ENCODE data around the gene EDC3. TPM values are rescaled to one million over a fixed set of nuclear protein-coding genes. Genes with fewer than 3 reads are reported as not detected.

The EDC3 gene
- total RNA-seq, 2 experiments from 2014 or later, result 36.8 to 39.9 TPM

- no peaks in the 10 kb centered on the region for H3K27me3 Mint-ChIP-seq
- peak overlapping the region; percentile 12 for H3K4me3 Mint-ChIP-seq
- CTCF ChIA-PET, result interaction anchor here (0.6 to 15.5 kb wide), 29 partner anchors 8 to 264 kb away, joined by 3 to 214 read pairs (median 4); partner anchors contain the start of genes CYP1A1 and SEMA7A
- POLR2A ChIA-PET, result no interaction called here
- intact Hi-C loops (cut with micrococcal nuclease), result no loop called here
- H3K36me3 Mint-ChIP-seq, result peaks cover 54% of the 10 kb centered on the region
- DNase-seq, result no peak
- peak overlapping the region; percentile 67 for H3K27ac Mint-ChIP-seq
- H3K4me1 Mint-ChIP-seq (ENCODE audit: low read depth), result peaks cover 43% of the 10 kb centered on the region
- H3K9me3 Mint-ChIP-seq, result no peaks in the 10 kb centered on the region
Measured at GRCh38 chr15:74621546-74621920, 74.3 kb downstream of the EDC3 start.

- no peaks in the 10 kb centered on the region for H3K9me3 Mint-ChIP-seq
- intact Hi-C loops (cut with micrococcal nuclease), result no loop called here
- no peaks in the 10 kb centered on the region for H3K27me3 Mint-ChIP-seq
- peak overlapping the region; percentile 67 for H3K27ac Mint-ChIP-seq
- no peak overlapping the region for H3K4me3 Mint-ChIP-seq
- CTCF ChIA-PET, result interaction anchor here (0.6 to 15.5 kb wide), 31 partner anchors 7 to 264 kb away, joined by 3 to 214 read pairs (median 4); partner anchors contain the start of genes CYP1A1 and SEMA7A
- POLR2A ChIA-PET, result no interaction called here
- DNase-seq, result peak; percentile 87
- H3K36me3 Mint-ChIP-seq, result peaks cover 51% of the 10 kb centered on the region
- H3K4me1 Mint-ChIP-seq (ENCODE audit: low read depth), result peaks cover 44% of the 10 kb centered on the region
Measured at GRCh38 chr15:74620636-74621545, 74.9 kb downstream of the EDC3 start.

GRCh38 chr15:74619916-74620635 is 75.7 kb downstream of the EDC3 start:
- DNase-seq, result no peak
- Mint-ChIP-seq H3K36me3 (peaks cover 47% of the 10 kb centered on the region), H3K9me3 (no peaks in the 10 kb centered on the region), H3K4me3 (no peak overlapping the region), H3K27me3 (no peaks in the 10 kb centered on the region), H3K27ac (no peak overlapping the region), H3K4me1 (ENCODE audit: low read depth) (peaks cover 44% of the 10 kb centered on the region)
- ChIA-PET CTCF (interaction anchor here (0.7 to 15.5 kb wide), 6 partner anchors 13 to 241 kb away, joined by 3 to 214 read pairs (median 6); no protein-coding TSS in a partner anchor), POLR2A (no interaction called here)
- intact Hi-C loops (cut with micrococcal nuclease), result no loop called here

GRCh38 chr15:74618841-74619596 is 76.8 kb downstream of the EDC3 start:
- H3K27me3 Mint-ChIP-seq, result no peaks in the 10 kb centered on the region
- no peak for DNase-seq
- no peaks in the 10 kb centered on the region for H3K9me3 Mint-ChIP-seq
- intact Hi-C loops (cut with micrococcal nuclease), result no loop called here
- ChIA-PET CTCF (interaction anchor here (0.6 to 15.5 kb wide), 5 partner anchors 14 to 243 kb away, joined by 3 to 214 read pairs (median 6); no protein-coding TSS in a partner anchor), POLR2A (no interaction called here)
- no peak overlapping the region for H3K27ac Mint-ChIP-seq
- H3K36me3 Mint-ChIP-seq, result peaks cover 36% of the 10 kb centered on the region
- H3K4me3 Mint-ChIP-seq, result no peak overlapping the region
- H3K4me1 Mint-ChIP-seq (ENCODE audit: low read depth), result peaks cover 44% of the 10 kb centered on the region

GRCh38 chr15:74616996-74617395 is 78.8 kb downstream of the EDC3 start:
- Mint-ChIP-seq H3K36me3 (peaks cover 22% of the 10 kb centered on the region), H3K27ac (peak overlapping the region; percentile 94), H3K9me3 (no peaks in the 10 kb centered on the region), H3K4me3 (peak overlapping the region; percentile 91), H3K4me1 (ENCODE audit: low read depth) (peaks cover 44% of the 10 kb centered on the region), H3K27me3 (no peaks in the 10 kb centered on the region)
- ChIA-PET POLR2A (interaction anchor here (1.6 to 4.9 kb wide), 3 partner anchors 15 to 76 kb away, joined by 6 to 33 read pairs (median 16); partner anchors contain the start of gene ARID3B), CTCF (interaction anchor here (0.6 to 15.5 kb wide), 14 partner anchors 10 to 285 kb away, joined by 3 to 214 read pairs (median 5); partner anchors contain the start of gene CSK)
- DNase-seq, result no peak
- intact Hi-C loops (cut with micrococcal nuclease), result loop anchor here (2.0 kb wide), 1 partner anchor 242 kb away; no protein-coding TSS in a partner anchor

GRCh38 chr15:74616366-74616939 is 79.4 kb downstream of the EDC3 start:
- Mint-ChIP-seq H3K9me3 (no peaks in the 10 kb centered on the region), H3K4me3 (peak overlapping the region; percentile 91), H3K4me1 (ENCODE audit: low read depth) (peaks cover 42% of the 10 kb centered on the region), H3K27me3 (no peaks in the 10 kb centered on the region), H3K27ac (peak overlapping the region; percentile 94), H3K36me3 (peaks cover 17% of the 10 kb centered on the region)
- peak; percentile 75 for DNase-seq
- intact Hi-C loops (cut with micrococcal nuclease), result loop anchor here (2.0 kb wide), 1 partner anchor 242 kb away; no protein-coding TSS in a partner anchor
- ChIA-PET CTCF (interaction anchor here (0.5 to 15.5 kb wide), 15 partner anchors 10 to 285 kb away, joined by 3 to 214 read pairs (median 5); partner anchors contain the start of gene CSK), POLR2A (interaction anchor here (0.9 to 4.9 kb wide), 7 partner anchors 11 to 165 kb away, joined by 3 to 33 read pairs (median 6); partner anchors contain the start of genes ARID3B and CYP1A1)

- POLR2A ChIA-PET, result interaction anchor here (0.9 to 4.9 kb wide), 11 partner anchors 11 to 241 kb away, joined by 3 to 33 read pairs (median 4); partner anchors contain the start of genes ARID3B, CYP1A1, UBL7 and ULK3
- peak; percentile 97 for DNase-seq
- no peaks in the 10 kb centered on the region for H3K9me3 Mint-ChIP-seq
- H3K4me3 Mint-ChIP-seq, result peak within 1 kb of the TSS; percentile 91
- peaks cover 11% of the 10 kb centered on the region for H3K36me3 Mint-ChIP-seq
- CTCF ChIA-PET, result interaction anchor here (1.1 to 15.5 kb wide), 9 partner anchors 11 to 243 kb away, joined by 3 to 214 read pairs (median 6); partner anchors contain the start of gene CSK
- peak within 1 kb of the TSS; percentile 94 for H3K27ac Mint-ChIP-seq
- H3K27me3 Mint-ChIP-seq, result no peaks in the 10 kb centered on the region
- intact Hi-C loops (cut with micrococcal nuclease), result loop anchor here (2.0 kb wide), 3 partner anchors 155 to 835 kb away; partner anchors contain the start of genes SIN3A and UBL7
- H3K4me1 Mint-ChIP-seq (ENCODE audit: low read depth), result peaks cover 35% of the 10 kb centered on the region
Measured at GRCh38 chr15:74615508-74616365, 80.1 kb downstream of the EDC3 start, which contains the start of gene CLK3. TSS of gene CLK3 (plus strand) at chr15:74615836. CDS start at chr15:74619197, 3,361 bp downstream.

- H3K9me3 Mint-ChIP-seq, result no peaks in the 10 kb centered on the region
- ChIA-PET CTCF (interaction anchor here (1.3 to 15.5 kb wide), 4 partner anchors 18 to 242 kb away, joined by 4 to 214 read pairs (median 48); no protein-coding TSS in a partner anchor), POLR2A (interaction anchor here (0.7 to 4.9 kb wide), 12 partner anchors 11 to 241 kb away, joined by 3 to 33 read pairs (median 4); partner anchors contain the start of genes ARID3B, CYP1A1, UBL7 and ULK3)
- intact Hi-C loops (cut with micrococcal nuclease), result loop anchor here (1.0 to 2.0 kb wide), 3 partner anchors 73 to 836 kb away; partner anchors contain the start of genes SIN3A and UBL7
- H3K27ac Mint-ChIP-seq, result peak overlapping the region; percentile 94
- H3K27me3 Mint-ChIP-seq, result no peaks in the 10 kb centered on the region
- DNase-seq, result peak; percentile 89
- peak overlapping the region; percentile 91 for H3K4me3 Mint-ChIP-seq
- peaks cover 3% of the 10 kb centered on the region for H3K36me3 Mint-ChIP-seq
- H3K4me1 Mint-ChIP-seq (ENCODE audit: low read depth), result peaks cover 30% of the 10 kb centered on the region
Measured at GRCh38 chr15:74614744-74615507, 80.9 kb downstream of the EDC3 start.
